Astrocyte (in vitro differentiated cells and primary cell): ENCODE measurements around the gene PTOV1. TPM values are rescaled to one million over a fixed set of nuclear protein-coding genes. Genes with fewer than 3 reads are reported as not detected.

Source experiments
- DNase-seq: peaks from one replicate; pipeline ENCODE4 v3.0.0-alpha.2; 2010; ENCODE audit warnings: low read depth
- FAIRE-seq: peaks from 2 replicates; lab custom pipeline; 2011; peaks lifted over from hg19 to GRCh38; lab: Jason Lieb, UNC
- H2AFZ ChIP-seq: 2 replicates; pipeline ENCODE4 v1.6.0; 2012; ENCODE audit warnings: low read depth, low read length, inconsistent platforms
- H3K27ac ChIP-seq: 2 replicates; pipeline ENCODE4 v1.5.1; 2011; ENCODE audit warnings: low read depth, low read length, inconsistent platforms
- H3K27me3 ChIP-seq: 2 replicates; pipeline ENCODE4 v1.6.0; 2011; ENCODE audit warnings: low read length, inconsistent platforms; ENCODE audit not compliant: insufficient read depth
- H3K36me3 ChIP-seq: 2 replicates; pipeline ENCODE4 v1.5.1; 2011; ENCODE audit warnings: low read length, inconsistent platforms; ENCODE audit not compliant: insufficient read depth
- H3K4me1 ChIP-seq: 2 replicates; pipeline ENCODE4 v1.5.1; 2011; ENCODE audit warnings: low read length, inconsistent platforms; ENCODE audit not compliant: insufficient read depth
- H3K4me2 ChIP-seq: 2 replicates; pipeline ENCODE4 v1.6.0; 2012; ENCODE audit warnings: low read length, inconsistent platforms
- H3K4me3 ChIP-seq: 2 replicates; pipeline ENCODE4 v1.5.1; 2011; ENCODE audit warnings: low read depth, mild to moderate bottlenecking, low read length, inconsistent platforms; ENCODE audit not compliant: insufficient read depth
- H3K79me2 ChIP-seq: 2 replicates; pipeline ENCODE4 v1.6.0; 2012; ENCODE audit warnings: mild to moderate bottlenecking, low read length, inconsistent platforms; ENCODE audit not compliant: insufficient read depth
- H3K9ac ChIP-seq: 2 replicates; pipeline ENCODE4 v1.6.0; 2012; ENCODE audit warnings: mild to moderate bottlenecking, low read length, inconsistent platforms
- H3K9me3 ChIP-seq: 2 replicates; pipeline ENCODE4 v1.5.1; 2012; ENCODE audit warnings: low read depth, mild to moderate bottlenecking, low read length, inconsistent platforms; ENCODE audit not compliant: insufficient read depth
- H4K20me1 ChIP-seq: 2 replicates; pipeline ENCODE4 v1.6.0; 2012; ENCODE audit warnings: low read length, inconsistent platforms; ENCODE audit not compliant: insufficient read depth
- H3K27ac Mint-ChIP-seq: one replicate; pipeline ENCODE4 v1.8.0; 2021; ENCODE audit warnings: mild to moderate bottlenecking, mixed read lengths; ENCODE audit not compliant: unreplicated experiment
- H3K27me3 Mint-ChIP-seq: one replicate; pipeline ENCODE4 v1.8.0; 2021; ENCODE audit warnings: low read depth, mixed read lengths; ENCODE audit not compliant: unreplicated experiment
- H3K36me3 Mint-ChIP-seq: one replicate; pipeline ENCODE4 v1.8.0; 2021; ENCODE audit warnings: low read depth, mixed read lengths; ENCODE audit not compliant: unreplicated experiment
- H3K4me1 Mint-ChIP-seq: one replicate; pipeline ENCODE4 v1.8.0; 2021; ENCODE audit warnings: low read depth, mixed read lengths; ENCODE audit not compliant: unreplicated experiment
- H3K4me3 Mint-ChIP-seq: one replicate; pipeline ENCODE4 v1.8.0; 2021; ENCODE audit warnings: mild to moderate bottlenecking, moderate library complexity, mixed read lengths; ENCODE audit not compliant: unreplicated experiment
- H3K9me3 Mint-ChIP-seq: one replicate; pipeline ENCODE4 v1.8.0; 2021; ENCODE audit warnings: mild to moderate bottlenecking, mixed read lengths; ENCODE audit not compliant: unreplicated experiment
- EZH2 ChIP-seq: IDR thresholded peaks from 2 replicates; pipeline ENCODE4 v1.6.1; 2012; ENCODE audit warnings: mild to moderate bottlenecking, low read length, inconsistent platforms; ENCODE audit not compliant: insufficient read depth
- total RNA-seq: library from RNA; stranded (reverse); gene quantifications from 2 replicates; pipeline ENCODE4 v1.2.1, GENCODE V29; 2021
- TF ChIP-seq, protein P1 (sequence below): IDR thresholded peaks from 2 replicates; pipeline ENCODE4 v1.5.1; 2011; ENCODE audit warnings: low read depth, mild to moderate bottlenecking, inconsistent platforms, low read length, moderate library complexity; ENCODE audit not compliant: insufficient read depth

PTOV1 gene
- total RNA-seq, 1 donor from 2014 or later = 162 TPM

DNA sequence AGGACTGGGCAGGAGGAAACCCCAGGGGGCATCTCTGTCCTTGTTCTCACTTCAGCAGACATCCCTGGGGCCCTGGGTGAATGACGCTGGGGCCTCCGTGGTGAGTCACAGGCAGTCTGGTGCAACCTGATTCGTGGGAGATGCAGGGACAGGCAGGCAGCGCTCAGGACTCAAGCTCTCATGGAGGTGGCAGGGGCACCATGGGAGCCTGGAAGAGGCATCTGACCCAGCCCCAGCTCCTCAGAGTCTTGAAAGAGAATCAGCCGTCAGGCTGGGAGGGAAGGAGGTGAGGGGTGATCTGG lies 14.0 kb upstream of the PTOV1 start:
- Mint-ChIP-seq H3K36me3 (peaks cover 42% of the 10 kb centered on the region), H3K27me3 (no peaks in the 10 kb centered on the region), H3K27ac (peak overlapping the region; percentile 59), H3K4me1 (peaks cover 11% of the 10 kb centered on the region), H3K9me3 (no peaks in the 10 kb centered on the region), H3K4me3 (peak overlapping the region; percentile 66)
- Histone ChIP-seq H2AFZ (no peak overlapping the region), H3K4me3 (no peak overlapping the region), H3K27me3 (no peaks in the 10 kb centered on the region), H3K79me2 (no peaks in the 10 kb centered on the region), H3K9ac (no peak overlapping the region), H3K27ac (no peak overlapping the region), H3K36me3 (peaks cover 16% of the 10 kb centered on the region), H3K4me2 (no peak overlapping the region), H3K4me1 (peaks cover 12% of the 10 kb centered on the region), H4K20me1 (peaks cover 19% of the 10 kb centered on the region), H3K9me3 (no peaks in the 10 kb centered on the region)
- TF ChIP-seq EZH2 = no peak
- TF ChIP-seq, protein P1, sequence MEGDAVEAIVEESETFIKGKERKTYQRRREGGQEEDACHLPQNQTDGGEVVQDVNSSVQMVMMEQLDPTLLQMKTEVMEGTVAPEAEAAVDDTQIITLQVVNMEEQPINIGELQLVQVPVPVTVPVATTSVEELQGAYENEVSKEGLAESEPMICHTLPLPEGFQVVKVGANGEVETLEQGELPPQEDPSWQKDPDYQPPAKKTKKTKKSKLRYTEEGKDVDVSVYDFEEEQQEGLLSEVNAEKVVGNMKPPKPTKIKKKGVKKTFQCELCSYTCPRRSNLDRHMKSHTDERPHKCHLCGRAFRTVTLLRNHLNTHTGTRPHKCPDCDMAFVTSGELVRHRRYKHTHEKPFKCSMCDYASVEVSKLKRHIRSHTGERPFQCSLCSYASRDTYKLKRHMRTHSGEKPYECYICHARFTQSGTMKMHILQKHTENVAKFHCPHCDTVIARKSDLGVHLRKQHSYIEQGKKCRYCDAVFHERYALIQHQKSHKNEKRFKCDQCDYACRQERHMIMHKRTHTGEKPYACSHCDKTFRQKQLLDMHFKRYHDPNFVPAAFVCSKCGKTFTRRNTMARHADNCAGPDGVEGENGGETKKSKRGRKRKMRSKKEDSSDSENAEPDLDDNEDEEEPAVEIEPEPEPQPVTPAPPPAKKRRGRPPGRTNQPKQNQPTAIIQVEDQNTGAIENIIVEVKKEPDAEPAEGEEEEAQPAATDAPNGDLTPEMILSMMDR = no peak
- DNase-seq = no peak
- FAIRE-seq = no peak

DNA sequence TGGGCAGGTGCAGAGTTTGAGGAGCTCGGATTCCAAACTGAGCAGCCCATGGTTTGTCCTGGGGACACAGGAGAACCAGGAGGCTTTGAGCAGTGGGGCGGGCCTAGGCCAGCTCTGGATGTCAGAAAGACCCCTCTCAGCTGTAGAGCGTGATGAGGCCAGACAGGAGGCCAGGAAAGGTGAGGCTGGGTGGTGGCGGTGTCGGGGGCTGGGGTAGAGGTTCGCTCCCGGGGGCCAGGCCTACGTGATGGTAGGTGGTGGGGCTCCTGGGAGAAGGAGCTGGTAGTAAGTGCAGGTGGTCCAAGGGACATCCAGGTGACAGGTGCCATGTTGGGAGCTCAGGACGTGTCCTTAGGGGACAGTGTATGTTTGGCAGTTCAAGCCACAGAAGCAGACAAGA lies 13.5 kb upstream of the PTOV1 start:
- Histone ChIP-seq H3K36me3 (peaks cover 15% of the 10 kb centered on the region), H3K27me3 (no peaks in the 10 kb centered on the region), H3K4me3 (no peak overlapping the region), H3K27ac (no peak overlapping the region), H4K20me1 (peaks cover 15% of the 10 kb centered on the region), H2AFZ (no peak overlapping the region), H3K9me3 (no peaks in the 10 kb centered on the region), H3K4me1 (peaks cover 9% of the 10 kb centered on the region), H3K4me2 (no peak overlapping the region), H3K9ac (no peak overlapping the region), H3K79me2 (no peaks in the 10 kb centered on the region)
- H3K4me3 Mint-ChIP-seq = no peak overlapping the region
- DNase-seq (no peak), FAIRE-seq (no peak)
- no peaks in the 10 kb centered on the region for H3K9me3 Mint-ChIP-seq
- peaks cover 38% of the 10 kb centered on the region for H3K36me3 Mint-ChIP-seq
- no peak for TF ChIP-seq EZH2
- TF ChIP-seq, protein P1 = no peak
- peaks cover 11% of the 10 kb centered on the region for H3K4me1 Mint-ChIP-seq
- no peak overlapping the region for H3K27ac Mint-ChIP-seq
- H3K27me3 Mint-ChIP-seq = no peaks in the 10 kb centered on the region

DNA sequence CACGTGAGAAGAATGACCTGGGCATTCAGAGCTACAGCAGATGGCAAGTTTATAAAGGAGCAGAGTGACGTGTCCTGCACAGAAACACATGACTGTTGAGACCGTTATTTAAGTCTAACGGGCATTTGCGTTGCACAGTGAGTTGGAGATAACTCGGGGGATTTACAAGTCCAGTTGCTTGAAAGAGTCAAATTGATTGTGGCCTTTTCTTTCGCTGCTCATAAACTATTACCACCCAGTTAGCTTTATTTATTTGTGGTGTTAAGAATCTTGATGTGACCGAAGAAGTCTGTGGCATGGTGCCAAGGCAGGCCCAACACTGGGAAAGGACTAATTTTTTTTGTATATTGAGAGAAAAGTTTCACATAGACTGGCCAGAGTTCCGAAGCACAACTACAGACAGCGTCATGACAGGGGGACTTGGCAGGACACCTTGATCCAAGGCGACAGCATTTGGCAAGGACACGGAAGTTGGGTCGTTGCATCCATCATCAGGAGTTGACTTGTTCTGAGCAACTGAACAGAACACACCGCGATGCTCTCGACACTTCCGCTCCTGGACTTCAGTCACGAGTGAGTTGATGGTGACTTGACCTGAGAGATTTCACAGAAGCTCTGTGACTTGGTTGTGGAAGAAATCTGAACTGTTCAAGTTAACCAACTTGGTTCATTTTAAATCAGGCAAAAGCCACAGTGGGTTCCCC lies 11.9 kb upstream of the PTOV1 start:
- H3K9me3 ChIP-seq = no peaks in the 10 kb centered on the region
- H4K20me1 ChIP-seq = peaks cover 11% of the 10 kb centered on the region
- TF ChIP-seq, protein P1 = no peak
- no peak for TF ChIP-seq EZH2
- H3K4me2 ChIP-seq = no peak overlapping the region
- DNase-seq = no peak
- H3K4me3 ChIP-seq = no peak overlapping the region
- no peak overlapping the region for H2AFZ ChIP-seq
- Mint-ChIP-seq H3K27ac (no peak overlapping the region), H3K4me1 (peaks cover 11% of the 10 kb centered on the region), H3K9me3 (no peaks in the 10 kb centered on the region), H3K36me3 (peaks cover 29% of the 10 kb centered on the region), H3K27me3 (no peaks in the 10 kb centered on the region), H3K4me3 (no peak overlapping the region)
- H3K27ac ChIP-seq = no peak overlapping the region
- H3K79me2 ChIP-seq = no peaks in the 10 kb centered on the region
- peaks cover 5% of the 10 kb centered on the region for H3K4me1 ChIP-seq
- peaks cover 10% of the 10 kb centered on the region for H3K36me3 ChIP-seq
- FAIRE-seq = no peak
- no peak overlapping the region for H3K9ac ChIP-seq
- H3K27me3 ChIP-seq = no peaks in the 10 kb centered on the region
